HUES6 (cell line): ENCODE measurements around the gene KIR2DL3.
"Not testable (repeated sequence)": the region's sequence is repeated elsewhere in the genome, so short reads cannot be mapped to it uniquely, and the experiment has no call there.

ENCODE experiments used
- H3K27ac ChIP-seq: 2 replicates; pipeline ENCODE4 v1.7.0; 2013; ENCODE audit warnings: low read depth, mild to moderate bottlenecking, low read length, inconsistent platforms
- H3K27me3 ChIP-seq: 2 replicates; pipeline ENCODE4 v1.6.1; 2013; ENCODE audit warnings: low read length; ENCODE audit not compliant: control insufficient read depth, insufficient read depth
- H3K36me3 ChIP-seq: 2 replicates; pipeline ENCODE4 v1.6.1; 2013; ENCODE audit warnings: low read length; ENCODE audit not compliant: control insufficient read depth, insufficient read depth
- H3K4me1 ChIP-seq: 2 replicates; pipeline ENCODE4 v1.6.1; 2013; ENCODE audit warnings: low read length; ENCODE audit not compliant: control insufficient read depth, insufficient read depth
- H3K4me3 ChIP-seq: 2 replicates; pipeline ENCODE4 v1.5.1; 2013; ENCODE audit warnings: low read depth, low read length
- H3K9ac ChIP-seq: one replicate; pipeline ENCODE4 v1.6.1; 2013; ENCODE audit warnings: mild to moderate bottlenecking, low read length
- H3K9me3 ChIP-seq: 2 replicates; pipeline ENCODE4 v1.6.1; 2013; ENCODE audit warnings: low read depth, low read length; ENCODE audit not compliant: control insufficient read depth, insufficient read depth

Gene KIR2DL3

DNA sequence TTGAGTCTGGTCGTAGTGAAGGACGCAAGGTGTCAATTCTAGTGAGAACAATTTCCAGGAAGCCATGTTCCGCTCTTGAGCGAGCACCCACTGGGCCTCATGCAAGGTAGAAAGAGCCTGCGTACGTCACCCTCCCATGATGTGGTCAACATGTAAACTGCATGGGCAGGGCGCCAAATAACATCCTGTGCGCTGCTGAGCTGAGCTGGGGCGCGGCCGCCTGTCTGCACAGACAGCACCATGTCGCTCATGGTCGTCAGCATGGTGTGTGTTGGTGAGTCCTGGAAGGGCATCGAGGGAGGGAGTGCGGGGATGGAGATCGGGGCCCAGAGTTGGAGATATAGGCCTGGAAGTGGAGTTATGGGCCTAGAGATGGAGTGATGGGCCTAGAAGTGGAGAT is at the start of gene KIR2DL3:
KIR2DL3 (plus strand) TSS at position 208 of the 400 bp plus-strand sequence; CDS start at position 241, 33 bp downstream.
- H3K9me3 ChIP-seq: peaks cover 64% of the 10 kb centered on the region; the same call in 1 of the 2 replicates
- not testable (repeated sequence) for H3K4me3 ChIP-seq, H3K36me3 ChIP-seq, H3K9ac ChIP-seq, H3K27me3 ChIP-seq, H3K27ac ChIP-seq, H3K4me1 ChIP-seq

DNA sequence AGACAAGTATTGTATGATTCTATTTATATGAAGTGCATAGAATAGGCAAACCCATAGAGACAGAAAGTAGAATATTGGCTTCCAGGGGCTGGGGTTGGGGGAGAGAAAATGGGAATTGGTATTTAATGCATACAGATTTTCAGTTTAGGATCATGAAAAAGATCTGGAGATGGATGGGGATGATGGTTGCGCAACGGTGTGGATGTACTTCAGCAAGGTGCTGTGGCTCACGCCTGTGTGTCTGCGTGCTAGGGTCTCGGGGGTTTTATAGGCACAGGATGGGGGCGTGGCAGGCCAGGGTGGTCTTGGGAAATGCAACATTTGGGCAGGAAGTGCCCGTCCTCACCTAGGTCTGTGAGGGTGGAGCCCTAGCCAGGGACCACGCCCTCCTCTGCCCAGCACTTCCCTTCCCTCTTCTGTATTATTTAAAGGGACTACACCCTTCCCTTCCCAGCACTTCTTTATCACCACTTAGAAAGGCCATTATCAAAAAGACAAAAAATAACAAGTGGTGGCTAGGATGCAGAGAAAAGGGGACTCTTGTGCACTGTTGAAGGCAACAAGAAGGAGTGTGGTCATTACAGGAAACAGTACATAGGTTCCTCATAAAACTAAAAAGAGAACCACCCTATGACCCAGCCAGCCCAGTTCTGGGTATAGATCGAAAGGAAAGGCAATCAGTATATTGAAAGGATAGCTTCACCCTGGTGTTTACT is 46.6 kb upstream of the KIR2DL3 start:
- peaks cover 44% of the 10 kb centered on the region; the same call in 1 of the 2 replicates for H3K9me3 ChIP-seq
- H3K27me3 ChIP-seq: peaks cover 28% of the 10 kb centered on the region; the same call in 1 of the 2 replicates
- no peak overlapping the region for H3K4me3 ChIP-seq

DNA sequence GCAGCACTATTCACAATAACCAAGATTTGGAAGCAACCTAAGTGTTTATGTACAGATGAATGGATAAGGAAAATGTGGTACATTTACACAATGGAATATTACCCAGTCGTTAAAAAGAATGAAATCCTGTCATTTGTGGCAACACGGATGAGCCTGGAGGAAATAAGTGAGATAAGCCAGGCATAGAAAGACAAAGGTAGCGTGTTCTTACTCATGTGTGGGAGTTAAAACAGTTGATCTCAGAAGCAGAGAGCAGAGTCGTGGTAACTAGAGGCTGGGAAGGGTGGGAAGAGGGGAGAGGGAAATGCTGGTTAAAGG is 46.1 kb upstream of the KIR2DL3 start:
- no peak overlapping the region for H3K9ac ChIP-seq
- H3K27ac ChIP-seq: no peak overlapping the region
- no peaks in the 10 kb centered on the region for H3K4me1 ChIP-seq
- H3K9me3 ChIP-seq: peaks cover 43% of the 10 kb centered on the region; the same call in 1 of the 2 replicates
- no peak overlapping the region for H3K4me3 ChIP-seq
- H3K36me3 ChIP-seq: no peaks in the 10 kb centered on the region
- H3K27me3 ChIP-seq: peaks cover 28% of the 10 kb centered on the region; the same call in 1 of the 2 replicates

More for the DNA sequence above, 46.6 kb upstream of the KIR2DL3 start:
- no peaks in the 10 kb centered on the region for H3K36me3 ChIP-seq
- no peaks in the 10 kb centered on the region for H3K4me1 ChIP-seq
- H3K9ac ChIP-seq: no peak overlapping the region
- no peak overlapping the region for H3K27ac ChIP-seq

DNA sequence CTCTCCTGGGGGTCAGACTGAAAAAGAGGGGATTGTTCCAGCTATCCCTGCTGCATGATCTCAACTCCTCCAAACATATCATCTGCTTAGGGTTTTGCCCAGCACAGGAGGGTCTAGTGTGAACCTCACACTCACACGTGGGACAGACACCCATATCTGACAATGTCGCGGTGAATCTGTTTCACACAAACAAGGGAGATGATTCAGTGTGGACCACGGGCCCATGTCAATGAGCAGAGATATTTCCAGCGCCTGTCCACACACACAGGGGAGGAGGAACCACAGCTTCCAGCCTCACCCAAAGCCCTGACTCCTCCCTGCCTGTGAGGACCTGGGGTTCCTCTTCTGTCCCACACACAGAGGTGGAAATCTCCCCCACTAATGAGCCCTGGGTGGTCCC is 43.7 kb upstream of the KIR2DL3 start:
- Histone ChIP-seq H3K27ac (no peak overlapping the region), H3K9ac (no peak overlapping the region), H3K4me3 (no peak overlapping the region; the same call in 1 of the 2 replicates), H3K36me3 (no peaks in the 10 kb centered on the region), H3K9me3 (peaks cover 50% of the 10 kb centered on the region; the same call in 1 of the 2 replicates), H3K4me1 (no peaks in the 10 kb centered on the region), H3K27me3 (peaks cover 21% of the 10 kb centered on the region; the same call in 1 of the 2 replicates)

DNA sequence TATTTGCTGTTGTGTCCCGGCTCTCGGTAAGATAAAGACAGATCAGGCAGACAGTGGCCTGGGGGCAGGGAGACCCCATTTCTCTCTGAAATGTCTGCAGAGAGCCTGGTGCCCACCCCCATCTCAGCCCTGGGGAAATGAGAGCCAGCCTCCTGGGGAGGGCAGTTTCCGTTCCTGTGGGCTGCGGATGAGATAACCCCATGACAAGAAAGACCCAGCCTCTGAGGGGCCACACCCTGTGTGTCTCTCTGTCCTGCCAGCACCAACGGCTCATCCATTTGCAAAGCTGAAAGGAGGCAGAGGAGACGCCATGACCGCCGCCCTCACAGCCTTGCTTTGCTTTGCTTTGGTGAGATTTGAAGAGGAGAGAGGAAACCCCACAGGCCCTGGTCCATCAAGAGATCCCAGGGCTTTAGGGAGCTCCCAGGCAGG is 42.2 kb upstream of the KIR2DL3 start:
- H3K36me3 ChIP-seq: no peaks in the 10 kb centered on the region
- H3K27me3 ChIP-seq: peaks cover 21% of the 10 kb centered on the region; the same call in 1 of the 2 replicates
- H3K9ac ChIP-seq: no peak overlapping the region
- no peaks in the 10 kb centered on the region for H3K4me1 ChIP-seq
- H3K4me3 ChIP-seq: no peak overlapping the region
- H3K9me3 ChIP-seq: peaks cover 58% of the 10 kb centered on the region; the same call in 1 of the 2 replicates
- no peak overlapping the region for H3K27ac ChIP-seq

DNA sequence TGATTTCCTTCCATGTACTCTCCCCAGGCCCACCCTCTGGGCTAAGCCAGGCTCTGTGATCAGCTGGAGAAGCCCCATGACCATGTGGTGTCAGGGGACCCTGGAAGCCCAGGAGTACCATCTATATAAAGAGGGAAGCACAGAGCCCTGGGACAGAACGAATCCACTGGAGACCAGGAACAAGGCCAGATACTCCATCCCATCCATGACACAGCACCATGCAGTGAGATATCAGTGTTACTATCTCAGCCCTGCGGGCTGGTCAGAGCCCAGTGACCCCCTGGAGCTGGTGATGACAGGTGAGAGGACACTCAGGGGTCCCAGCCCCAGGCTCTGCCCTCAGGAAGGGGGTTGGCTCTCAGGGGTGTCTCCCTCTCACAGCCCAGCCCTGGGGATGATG is 41.5 kb upstream of the KIR2DL3 start:
- Histone ChIP-seq H3K9ac (no peak overlapping the region), H3K27me3 (peaks cover 21% of the 10 kb centered on the region; the same call in 1 of the 2 replicates), H3K4me1 (no peaks in the 10 kb centered on the region), H3K9me3 (peaks cover 57% of the 10 kb centered on the region; the same call in 1 of the 2 replicates), H3K36me3 (no peaks in the 10 kb centered on the region), H3K4me3 (no peak overlapping the region), H3K27ac (no peak overlapping the region)

DNA sequence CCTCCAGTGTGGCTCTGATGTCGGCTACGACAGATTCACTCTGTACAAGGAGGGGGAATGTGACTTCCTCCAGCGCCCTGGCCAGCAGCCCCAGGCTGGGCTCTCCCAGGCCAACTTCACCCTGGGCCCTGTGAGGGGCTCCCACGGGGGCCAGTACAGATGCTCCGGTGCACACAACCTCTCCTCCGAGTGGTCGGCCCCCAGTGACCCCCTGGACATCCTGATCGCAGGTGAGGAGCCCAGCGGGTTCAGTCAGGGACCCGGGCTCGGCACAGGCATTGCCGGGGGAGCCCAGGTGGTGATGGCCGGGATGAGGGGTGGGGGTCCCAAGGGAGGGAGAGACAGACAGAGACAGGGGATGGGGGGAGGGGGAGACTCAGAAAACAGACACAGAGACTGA is 40.6 kb upstream of the KIR2DL3 start:
- not testable (repeated sequence) for H3K36me3 ChIP-seq, H3K4me1 ChIP-seq, H3K4me3 ChIP-seq, H3K9ac ChIP-seq, H3K27ac ChIP-seq
- peaks cover 52% of the 10 kb centered on the region for H3K9me3 ChIP-seq
- peaks cover 21% of the 10 kb centered on the region; the same call in 1 of the 2 replicates for H3K27me3 ChIP-seq

DNA sequence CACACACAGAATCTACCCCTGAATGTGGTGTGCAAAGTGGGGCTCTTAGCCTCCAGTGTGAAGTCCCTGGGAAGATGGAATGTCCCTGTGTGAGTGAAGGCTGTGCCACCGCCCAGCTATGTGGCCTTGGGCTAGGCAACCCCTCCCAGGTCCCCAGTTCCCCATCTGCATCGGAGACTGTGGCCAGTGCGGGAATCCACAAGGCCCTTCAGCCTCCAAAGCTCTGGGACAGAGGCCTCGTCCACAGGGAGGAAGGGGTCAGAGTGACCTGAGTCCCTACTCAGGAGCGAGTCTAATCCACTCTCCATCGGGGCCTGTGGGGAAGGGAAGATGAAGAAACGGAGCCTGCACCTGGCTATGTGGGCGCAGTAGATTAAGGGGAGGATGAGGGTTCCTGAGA is 33.4 kb upstream of the KIR2DL3 start:
- Histone ChIP-seq H3K9ac (no peak overlapping the region), H3K36me3 (no peaks in the 10 kb centered on the region), H3K9me3 (peaks cover 74% of the 10 kb centered on the region), H3K27ac (no peak overlapping the region), H3K27me3 (no peaks in the 10 kb centered on the region; the same call in 1 of the 2 replicates), H3K4me1 (no peaks in the 10 kb centered on the region), H3K4me3 (no peak overlapping the region)

DNA sequence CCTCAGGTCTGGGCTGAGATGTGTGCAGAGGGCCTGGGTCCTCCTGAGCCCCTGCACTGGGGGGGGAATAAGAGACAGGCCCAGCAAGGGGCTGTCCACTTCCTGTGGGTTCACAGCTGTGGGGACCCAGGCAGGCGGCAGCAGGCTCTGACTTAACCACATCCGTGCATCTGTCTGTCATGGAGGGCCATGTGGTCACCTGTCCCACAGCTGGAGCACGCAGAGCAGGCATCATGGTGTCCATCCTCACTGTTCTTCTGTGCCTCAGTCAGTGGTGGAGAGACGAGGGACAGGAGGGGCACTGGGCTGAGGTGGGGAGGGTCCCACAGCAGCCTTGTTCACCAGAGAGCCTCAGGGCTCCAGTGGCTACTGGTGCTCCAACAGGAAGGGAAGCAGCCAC is 30.4 kb upstream of the KIR2DL3 start:
- Histone ChIP-seq H3K4me3 (no peak overlapping the region), H3K9ac (no peak overlapping the region), H3K27me3 (no peaks in the 10 kb centered on the region; the same call in 1 of the 2 replicates), H3K9me3 (peaks cover 61% of the 10 kb centered on the region), H3K4me1 (no peaks in the 10 kb centered on the region), H3K27ac (no peak overlapping the region), H3K36me3 (no peaks in the 10 kb centered on the region)

DNA sequence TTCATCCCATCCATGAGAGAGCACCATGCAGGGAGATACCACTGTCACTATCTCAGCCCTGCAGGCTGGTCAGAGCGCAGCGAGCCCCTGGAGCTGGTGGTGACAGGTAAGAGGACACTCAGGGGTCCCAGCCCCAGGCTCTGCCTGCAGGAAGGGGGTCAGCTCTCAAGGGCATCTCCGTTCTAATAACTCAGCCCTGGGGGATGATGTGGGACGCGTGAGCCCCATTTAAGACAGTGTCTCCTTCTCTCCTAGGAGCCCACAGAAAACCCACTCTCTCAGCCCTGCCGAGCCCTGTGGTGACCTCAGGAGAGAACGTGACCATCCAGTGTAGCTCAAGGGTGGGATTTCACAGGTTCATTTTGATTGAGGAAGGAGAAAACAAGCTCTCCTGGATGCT is 29.5 kb upstream of the KIR2DL3 start:
- H3K27me3 ChIP-seq: no peaks in the 10 kb centered on the region; the same call in 1 of the 2 replicates
- no peaks in the 10 kb centered on the region for H3K4me1 ChIP-seq
- no peaks in the 10 kb centered on the region for H3K36me3 ChIP-seq
- H3K4me3 ChIP-seq: no peak overlapping the region
- H3K9me3 ChIP-seq: peaks cover 58% of the 10 kb centered on the region
- no peak overlapping the region for H3K27ac ChIP-seq
- H3K9ac ChIP-seq: no peak overlapping the region

DNA sequence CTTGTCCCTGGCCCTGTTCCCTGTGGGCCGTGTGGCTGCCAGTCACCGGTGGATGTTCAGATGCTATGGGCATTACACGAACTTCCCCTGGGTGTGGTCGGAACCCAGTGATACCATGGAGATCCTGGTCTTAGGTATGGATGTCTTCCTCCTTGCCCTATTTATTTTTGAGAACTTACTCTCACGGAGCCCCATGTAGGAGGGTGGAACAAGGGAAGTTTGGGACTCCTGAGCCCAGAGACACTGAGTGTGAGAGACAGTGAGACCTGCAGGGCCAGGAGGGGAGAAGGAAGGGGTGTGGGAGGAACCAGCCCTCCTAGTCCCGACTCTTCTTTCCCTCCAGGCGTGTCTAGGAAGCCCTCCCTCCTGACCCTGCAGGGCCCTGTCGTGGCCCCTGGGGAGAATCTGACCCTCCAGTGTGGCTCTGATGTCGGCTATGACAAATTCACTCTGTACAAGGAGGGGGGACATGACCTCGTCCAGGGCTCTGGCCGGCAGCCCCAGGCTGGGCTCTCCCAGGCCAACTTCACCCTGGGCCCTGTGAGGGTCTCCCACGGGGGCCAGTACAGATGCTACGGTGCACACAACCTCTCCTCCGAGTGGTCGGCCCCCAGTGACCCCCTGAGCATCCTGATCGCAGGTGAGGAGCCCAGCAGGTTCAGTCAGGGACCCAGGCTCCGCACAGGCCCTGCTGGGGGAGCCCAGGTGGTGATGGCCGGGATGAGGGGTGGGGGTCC is 28.9 kb upstream of the KIR2DL3 start:
- Histone ChIP-seq H3K9me3 (peaks cover 52% of the 10 kb centered on the region), H3K4me3 (no peak overlapping the region)

More for the DNA sequence above, 28.9 kb upstream of the KIR2DL3 start:
- no peaks in the 10 kb centered on the region for H3K4me1 ChIP-seq
- H3K36me3 ChIP-seq: no peaks in the 10 kb centered on the region
- no peaks in the 10 kb centered on the region; the same call in 1 of the 2 replicates for H3K27me3 ChIP-seq
- H3K27ac ChIP-seq: no peak overlapping the region
- no peak overlapping the region for H3K9ac ChIP-seq
